PFSK-1 (cell line): ENCODE data around the gene MYO5C.

Experiments
- POLR2AphosphoS5 ChIP-seq: IDR thresholded peaks from 2 replicates; pipeline ENCODE4 v1.6.1; 2012; ENCODE audit warnings: low read depth, mild to moderate bottlenecking, control low read depth, low read length, moderate library complexity
- SIN3A ChIP-seq: IDR thresholded peaks from 2 replicates; pipeline ENCODE4 v1.6.1; 2012; ENCODE audit warnings: mild to moderate bottlenecking, low read length, moderate library complexity, borderline replicate concordance; ENCODE audit not compliant: insufficient read depth
- TAF1 ChIP-seq: IDR thresholded peaks from 2 replicates; pipeline ENCODE4 v1.6.1; 2012; ENCODE audit warnings: low read length, control low read depth, borderline replicate concordance; ENCODE audit not compliant: insufficient read depth

- no peak for TF ChIP-seq SIN3A
- no peak for TF ChIP-seq TAF1
- TF ChIP-seq POLR2AphosphoS5: no peak
Measured at GRCh38 chr15:52220937-52221660, 74.5 kb downstream of the MYO5C start.
